Endothelial cell of umbilical vein (primary cell): ENCODE measurements around the gene ATP13A2. TPM values are rescaled to one million over a fixed set of nuclear protein-coding genes. Genes with fewer than 3 reads are reported as not detected.
A peak's percentile ranks its signal among the peaks of the same experiment; 100 is the strongest.

ENCODE experiments used
- BruUV-seq: library from RNA; stranded (reverse); fragments of 400-500 nt; replicated peaks from 2 replicates; lab custom pipeline; 2021; lab: Mats Ljungman, UMichigan
- CTCF ChIA-PET: fragments of 300-600, 350-600 bp; sonication (Branson Sonifier 250); formaldehyde crosslinking; loops from one replicate; lab custom pipeline; 2021; ENCODE audit warnings: antibody characterized with exemption, inconsistent platforms; lab: Charles Lee
- POLR2A ChIA-PET: fragments of 300-600, 350-600 bp; sonication (Branson Sonifier 250); formaldehyde crosslinking; loops from one replicate; lab custom pipeline; 2021; ENCODE audit warnings: antibody characterized with exemption, inconsistent platforms; lab: Charles Lee
- DNase-seq: peaks from one replicate; pipeline ENCODE4 v3.0.0-alpha.2; 2011; ENCODE audit warnings: low read depth, low spot score
- FAIRE-seq: peaks from 2 replicates; lab custom pipeline; 2011; peaks lifted over from hg19 to GRCh38; lab: Jason Lieb, UNC
- H2AFZ ChIP-seq: 2 replicates; pipeline ENCODE4 v1.6.0; 2012; ENCODE audit warnings: low read depth, low read length, control low read depth, inconsistent platforms
- H3K27ac ChIP-seq: 2 replicates; pipeline ENCODE4 v1.5.1; 2011; ENCODE audit warnings: low read depth, mild to moderate bottlenecking, control low read depth, low read length, moderate library complexity; ENCODE audit not compliant: insufficient read depth
- H3K27me3 ChIP-seq, 2 experiments: 2 replicates each; pipeline versions ENCODE4 v1.6.0 to v1.6.1; 2011; ENCODE audit warnings: low read length in 2 of 2, mixed read lengths in 1 of 2; ENCODE audit not compliant: control insufficient read depth in 2 of 2, insufficient read depth in 2 of 2
- H3K36me3 ChIP-seq, 2 experiments: 2 replicates in 1 of 2; 3 replicates in 1 of 2; pipeline ENCODE4 v1.5.1; 2011; ENCODE audit warnings: low read length in 2 of 2, mild to moderate bottlenecking in 1 of 2, moderate library complexity in 1 of 2; ENCODE audit not compliant: control insufficient read depth in 2 of 2, insufficient read depth in 2 of 2; ENCODE audit errors: extremely low read depth in 1 of 2
- H3K4me1 ChIP-seq: 3 replicates; pipeline ENCODE4 v1.5.1; 2011; ENCODE audit warnings: mild to moderate bottlenecking, low read length; ENCODE audit not compliant: control insufficient read depth, insufficient read depth; ENCODE audit errors: extremely low read depth
- H3K4me2 ChIP-seq: 2 replicates; pipeline ENCODE4 v1.6.1; 2011; ENCODE audit warnings: low read length, control low read depth, mixed read lengths; ENCODE audit not compliant: insufficient read depth
- H3K4me3 ChIP-seq, 3 experiments: fragments of 200-600 bp in 1 of 3; sonication (generic), shearing (Covaris generic) in 1 of 3; replicated peaks in 1 of 3; 2 replicates each; pipeline ENCODE4 v1.5.1; 2011 to 2016; ENCODE audit warnings: control low read depth in 3 of 3, low read length in 3 of 3, mild to moderate bottlenecking in 2 of 3, inconsistent platforms in 1 of 3, low read depth in 1 of 3, moderate library complexity in 1 of 3; ENCODE audit not compliant: insufficient read depth in 1 of 3
- H3K79me2 ChIP-seq: 2 replicates; pipeline ENCODE4 v1.6.0; 2012; ENCODE audit warnings: low read length, inconsistent platforms; ENCODE audit not compliant: control insufficient read depth, insufficient read depth
- H3K9ac ChIP-seq: replicated peaks from 2 replicates; pipeline ENCODE3; 2011; ENCODE audit warnings: low read length, control low read depth; ENCODE audit not compliant: insufficient read depth; ENCODE audit errors: extremely low read depth
- H3K9me1 ChIP-seq: replicated peaks from 3 replicates; pipeline ENCODE4 v1.6.0; 2011; ENCODE audit warnings: mild to moderate bottlenecking, low read length; ENCODE audit not compliant: control insufficient read depth, insufficient read depth; ENCODE audit errors: extremely low read depth
- H3K9me3 ChIP-seq: replicated peaks from 2 replicates; pipeline ENCODE4 v1.5.1; 2012; ENCODE audit warnings: low read length, inconsistent platforms; ENCODE audit not compliant: control insufficient read depth, insufficient read depth
- H4K20me1 ChIP-seq: replicated peaks from 2 replicates; pipeline ENCODE3; 2011; ENCODE audit warnings: mild to moderate bottlenecking, low read length; ENCODE audit not compliant: control insufficient read depth, insufficient read depth; ENCODE audit errors: extremely low read depth
- EZH2 ChIP-seq: IDR thresholded peaks from 2 replicates; pipeline ENCODE4 v1.6.1; 2012; ENCODE audit warnings: borderline replicate concordance, low read depth, mild to moderate bottlenecking, moderate library complexity, low read length, inconsistent platforms; ENCODE audit not compliant: severe bottlenecking
- JUN ChIP-seq: IDR thresholded peaks from 2 replicates; pipeline ENCODE4 v1.6.1; 2011; ENCODE audit warnings: borderline replicate concordance, low read depth; ENCODE audit not compliant: insufficient read length, insufficient read depth
- MYC ChIP-seq: IDR thresholded peaks from one replicate; pipeline ENCODE4 v1.6.1; 2011; ENCODE audit warnings: mild to moderate bottlenecking, low read depth, low read length
- POLR2A ChIP-seq: IDR thresholded peaks from 2 replicates; pipeline ENCODE4 v1.6.1; 2012; ENCODE audit warnings: low read depth, mild to moderate bottlenecking, control low read depth, low read length
- POLR2AphosphoS5 ChIP-seq: IDR thresholded peaks from 2 replicates; pipeline ENCODE4 v1.6.1; 2012; ENCODE audit warnings: low read depth, mild to moderate bottlenecking, control low read depth, low read length, moderate library complexity; ENCODE audit not compliant: insufficient read depth
- dilution Hi-C: fragments of 300-500 bp; cut with MboI; formaldehyde crosslinking; loops from one replicate; pipeline ENCODE4 v1.15.0; 2019; ENCODE audit warnings: low sequenced_read_pairs; ENCODE audit not compliant: extremely low pct_ligation_motif_present
- intact Hi-C: fragments of 100-400 bp; cut with micrococcal nuclease; formaldehyde crosslinking; loops from one replicate; pipeline ENCODE4 v1.10.0; 2022
- polyA plus RNA-seq, 4 experiments: library from polyadenylated mRNA; depleted of rRNA in 3 of 4; stranded (reverse) in 3 of 4; unstranded in 1 of 4; fragments of >200 nt; gene quantifications; 2 replicates each; pipeline versions ENCODE4 v1.2.1 to v1.2.3, GENCODE V29; 2011 to 2012; ENCODE audit warnings: missing spikeins in 1 of 4
- total RNA-seq: library from RNA; stranded (reverse); gene quantifications from 2 replicates; pipeline ENCODE4 v1.2.3, GENCODE V29; 2021
- TF ChIP-seq, protein P1 (sequence below), 2 donors: IDR thresholded peaks; 1 replicate in 1 of 2; 2 replicates in 1 of 2; pipeline ENCODE4 v1.5.1; 2011; ENCODE audit warnings: low read length in 2 of 2, mild to moderate bottlenecking in 2 of 2, moderate library complexity in 2 of 2, control low read depth in 1 of 2, inconsistent platforms in 1 of 2, low read depth in 1 of 2; ENCODE audit not compliant: insufficient read depth in 1 of 2; ENCODE audit errors: extremely low read depth in 1 of 2
- TF ChIP-seq, protein P2 (sequence below): IDR thresholded peaks from 2 replicates; pipeline ENCODE4 v1.6.1; 2011; ENCODE audit not compliant: insufficient read depth, insufficient read length

The ATP13A2 gene
- total and polyA plus RNA-seq, 2 donors (not counting 3 experiments of a cell fraction or from before 2014, with no cell fraction given): 44.9 to 60.6 TPM

DNA sequence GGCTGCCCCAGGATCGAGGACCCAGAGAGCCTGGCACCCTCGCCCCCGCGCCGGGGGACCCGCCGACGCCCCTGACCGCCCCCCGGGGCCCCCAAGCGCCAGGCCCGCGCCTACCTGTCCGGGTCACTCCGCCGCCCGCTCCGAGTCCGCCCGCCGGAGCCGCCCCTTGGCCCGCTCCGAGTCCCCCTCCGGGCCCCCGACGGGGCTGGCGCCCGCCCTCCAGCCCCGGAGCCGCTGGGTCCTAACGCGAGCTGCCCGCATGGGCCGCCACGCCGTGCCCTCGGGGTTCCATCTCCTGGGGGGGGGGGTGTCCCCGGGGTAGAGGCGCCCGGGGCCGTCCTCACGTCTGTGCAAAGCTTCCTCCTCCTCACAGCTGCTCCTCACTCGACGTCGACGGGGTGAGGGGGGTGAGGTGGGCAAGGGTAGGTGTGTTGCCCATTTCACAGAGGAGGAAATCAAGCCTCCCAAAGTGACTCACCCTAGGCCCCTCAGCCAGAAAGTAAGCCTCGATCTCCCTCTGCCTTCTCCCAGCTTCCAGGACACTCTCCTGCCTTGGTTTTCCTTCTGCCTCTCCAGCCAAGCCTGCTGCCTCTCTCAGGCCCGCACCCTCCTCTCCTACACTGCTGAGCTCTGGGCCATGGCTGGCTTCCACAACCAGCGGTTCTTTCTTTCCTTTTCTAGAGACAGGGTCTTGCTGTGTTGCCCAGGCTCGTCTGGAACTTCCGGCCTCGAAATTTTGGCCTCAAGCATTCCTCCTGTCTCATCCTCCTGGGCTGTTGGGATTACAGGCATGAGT, 31.1 kb downstream of the ATP13A2 start, which contains the start of gene MFAP2:
Gene MFAP2, minus strand, starts transcription at position 148 of the 796 bp plus-strand sequence. CDS start 2,347 bp downstream, outside the sequence.
- CTCF ChIA-PET: interaction anchor here (1.1 to 4.5 kb wide), 4 partner anchors 13 to 20 kb away, joined by 3 to 25 read pairs (median 10); no protein-coding TSS in a partner anchor

More for the DNA sequence above, 31.1 kb downstream of the ATP13A2 start, which contains the start of gene MFAP2:
- no peaks in the 10 kb centered on the region for H4K20me1 ChIP-seq
- no peaks in the 10 kb centered on the region for H3K27me3 ChIP-seq
- POLR2A ChIA-PET: interaction anchor here (1.2 kb wide), 1 partner anchor 21 kb away, joined by 8 read pairs; no protein-coding TSS in a partner anchor
- H3K4me3 ChIP-seq: peak within 1 kb of the TSS; percentile 33 to 72 (median 52)
- DNase-seq (no peak), FAIRE-seq (no peak)
- peaks cover 24% of the 10 kb centered on the region for H3K4me1 ChIP-seq
- H3K79me2 ChIP-seq: no peaks in the 10 kb centered on the region
- peak within 1 kb of the TSS; percentile 61 for H2AFZ ChIP-seq
- intact Hi-C loops: no loop called here
- no peaks in the 10 kb centered on the region for H3K9me3 ChIP-seq
- no peak for TF ChIP-seq EZH2
- TF ChIP-seq JUN: no peak
- TF ChIP-seq, protein P1, sequence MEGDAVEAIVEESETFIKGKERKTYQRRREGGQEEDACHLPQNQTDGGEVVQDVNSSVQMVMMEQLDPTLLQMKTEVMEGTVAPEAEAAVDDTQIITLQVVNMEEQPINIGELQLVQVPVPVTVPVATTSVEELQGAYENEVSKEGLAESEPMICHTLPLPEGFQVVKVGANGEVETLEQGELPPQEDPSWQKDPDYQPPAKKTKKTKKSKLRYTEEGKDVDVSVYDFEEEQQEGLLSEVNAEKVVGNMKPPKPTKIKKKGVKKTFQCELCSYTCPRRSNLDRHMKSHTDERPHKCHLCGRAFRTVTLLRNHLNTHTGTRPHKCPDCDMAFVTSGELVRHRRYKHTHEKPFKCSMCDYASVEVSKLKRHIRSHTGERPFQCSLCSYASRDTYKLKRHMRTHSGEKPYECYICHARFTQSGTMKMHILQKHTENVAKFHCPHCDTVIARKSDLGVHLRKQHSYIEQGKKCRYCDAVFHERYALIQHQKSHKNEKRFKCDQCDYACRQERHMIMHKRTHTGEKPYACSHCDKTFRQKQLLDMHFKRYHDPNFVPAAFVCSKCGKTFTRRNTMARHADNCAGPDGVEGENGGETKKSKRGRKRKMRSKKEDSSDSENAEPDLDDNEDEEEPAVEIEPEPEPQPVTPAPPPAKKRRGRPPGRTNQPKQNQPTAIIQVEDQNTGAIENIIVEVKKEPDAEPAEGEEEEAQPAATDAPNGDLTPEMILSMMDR (IDR thresholded peaks at IDR 0.05; ENCODE audit: extremely low read depth in 1 of 2, insufficient read depth in 1 of 2, low read depth in 1 of 2, low read length in 2 of 2): no peak
- TF ChIP-seq MYC: no peak
- TF ChIP-seq, protein P2, sequence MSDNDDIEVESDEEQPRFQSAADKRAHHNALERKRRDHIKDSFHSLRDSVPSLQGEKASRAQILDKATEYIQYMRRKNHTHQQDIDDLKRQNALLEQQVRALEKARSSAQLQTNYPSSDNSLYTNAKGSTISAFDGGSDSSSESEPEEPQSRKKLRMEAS: no peak
- TF ChIP-seq POLR2A: no peak
- no peak for TF ChIP-seq POLR2AphosphoS5
- no peaks in the 10 kb centered on the region for H3K9me1 ChIP-seq
- no TSS peak for BruUV-seq
- peaks cover 0 to 16% of the 10 kb centered on the region in 2 experiments for H3K36me3 ChIP-seq
- peak within 1 kb of the TSS; percentile 34 for H3K4me2 ChIP-seq
- dilution Hi-C loops: no loop called here
- no peak within 1 kb of the TSS for H3K27ac ChIP-seq
- H3K9ac ChIP-seq: peak within 1 kb of the TSS; percentile 58
